ENCODE results near the gene PDE7B. TPM values are rescaled to one million over a fixed set of nuclear protein-coding genes. Genes with fewer than 3 reads are reported as not detected.

The PDE7B gene
- total and polyA plus RNA-seq, 2 experiments from 2014 or later, result 3.1 to 6.8 TPM

DNA sequence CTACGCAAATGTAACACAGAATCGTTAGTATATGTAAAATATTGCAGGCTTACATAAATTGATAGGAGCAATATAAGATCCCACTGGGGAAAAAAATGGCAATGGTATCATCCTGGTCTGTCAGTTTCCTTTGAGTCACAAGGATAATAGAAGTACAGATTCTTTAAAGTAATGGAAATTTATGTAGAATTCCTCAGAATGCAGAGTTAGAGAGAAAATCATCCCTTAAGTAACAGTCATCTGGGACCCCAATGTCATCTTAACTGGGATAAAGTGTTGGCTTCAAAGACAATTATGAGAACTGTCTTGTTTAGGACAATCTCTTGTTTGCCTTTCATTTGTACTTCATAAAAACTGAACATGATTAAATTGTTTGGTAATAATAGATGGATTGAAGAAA, 34.5 kb upstream of the PDE7B start:
- Histone ChIP-seq H3K27ac (no peak overlapping the region), H3K79me2 (ENCODE audit: insufficient read depth) (no peaks in the 10 kb centered on the region), H3K36me3 (ENCODE audit: low read depth) (no peaks in the 10 kb centered on the region), H3K4me3 (no peak overlapping the region), H3K4me1 (ENCODE audit: insufficient read depth) (no peaks in the 10 kb centered on the region), H3K9me2 (ENCODE audit: insufficient read depth) (0 out of 2 replicates have a peak, but pooled peaks cover 6% of the 10 kb centered on the region), H3F3A (ENCODE audit: insufficient read depth) (no peaks in the 10 kb centered on the region), H3K4me2 (ENCODE audit: unreplicated experiment) (no peak overlapping the region), H2AFZ (no peak overlapping the region), H4K20me1 (ENCODE audit: insufficient read depth) (no peaks in the 10 kb centered on the region), H3K9ac (no peak overlapping the region), H3K27me3 (replicated peaks; ENCODE audit: insufficient read depth) (no peaks in the 10 kb centered on the region), H3K9me3 (ENCODE audit: low read depth) (no peaks in the 10 kb centered on the region)
- in situ Hi-C loops (cut with MboI), result no loop called here
- DNase-seq, result no peak
- TF ChIP-seq EZH2phosphoT487 (IDR thresholded peaks at IDR 0.05; ENCODE audit: insufficient read depth, low read depth) (no peak), EZH2 (IDR thresholded peaks at IDR 0.05; ENCODE audit: insufficient read depth, poor library complexity, severe bottlenecking) (no peak)
- WGBS, 2 experiments (ENCODE audit: low coverage in 1 of 2, low lambda C conversion rate in 2 of 2, missing lambda C conversion rate in 2 of 2), result 86 to 93% methylated on average over 2 of the region's 2 CpGs

DNA sequence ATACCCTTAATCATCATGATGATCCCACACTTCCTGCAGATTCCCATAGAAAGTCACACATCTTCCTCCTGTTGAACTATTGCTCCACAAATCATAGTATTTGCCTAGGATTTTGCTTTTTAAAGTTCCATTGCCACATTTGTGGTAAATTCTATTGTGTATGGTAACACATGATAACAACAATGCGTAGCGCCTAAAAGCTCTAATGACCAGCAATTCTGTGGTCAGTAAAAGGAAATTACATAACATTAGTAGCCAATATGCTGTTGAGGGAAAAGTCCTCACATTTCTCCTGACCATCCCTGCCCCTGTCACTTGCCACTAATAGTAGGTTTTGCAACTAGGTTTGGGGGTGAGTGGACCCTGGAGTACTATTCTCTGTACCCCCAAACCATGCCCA, 31.8 kb upstream of the PDE7B start:
- H3K9me2 ChIP-seq (ENCODE audit: insufficient read depth), result 0 out of 2 replicates have a peak, but pooled peaks cover 6% of the 10 kb centered on the region
- no peak overlapping the region for H3K4me2 ChIP-seq (ENCODE audit: unreplicated experiment)
- no peak for DNase-seq
- in situ Hi-C loops (cut with MboI), result no loop called here
- no peaks in the 10 kb centered on the region for H3K27me3 ChIP-seq (replicated peaks; ENCODE audit: insufficient read depth)
- H3K9me3 ChIP-seq (ENCODE audit: low read depth), result no peaks in the 10 kb centered on the region
- H3K9ac ChIP-seq, result no peak overlapping the region
- no peaks in the 10 kb centered on the region for H3K4me1 ChIP-seq (ENCODE audit: insufficient read depth)
- 95 to 98% methylated on average over 2 of the region's 2 CpGs for WGBS, 2 experiments (ENCODE audit: low coverage in 1 of 2, low lambda C conversion rate in 2 of 2, missing lambda C conversion rate in 2 of 2)
- TF ChIP-seq EZH2 (IDR thresholded peaks at IDR 0.05; ENCODE audit: insufficient read depth, poor library complexity, severe bottlenecking) (no peak), EZH2phosphoT487 (IDR thresholded peaks at IDR 0.05; ENCODE audit: insufficient read depth, low read depth) (no peak)
- no peaks in the 10 kb centered on the region for H3K36me3 ChIP-seq (ENCODE audit: low read depth)
- no peak overlapping the region for H2AFZ ChIP-seq
- H3K4me3 ChIP-seq, result no peak overlapping the region
- H4K20me1 ChIP-seq (ENCODE audit: insufficient read depth), result no peaks in the 10 kb centered on the region
- H3K27ac ChIP-seq, result no peak overlapping the region
- H3K79me2 ChIP-seq (ENCODE audit: insufficient read depth), result no peaks in the 10 kb centered on the region
- no peaks in the 10 kb centered on the region for H3F3A ChIP-seq (ENCODE audit: insufficient read depth)

DNA sequence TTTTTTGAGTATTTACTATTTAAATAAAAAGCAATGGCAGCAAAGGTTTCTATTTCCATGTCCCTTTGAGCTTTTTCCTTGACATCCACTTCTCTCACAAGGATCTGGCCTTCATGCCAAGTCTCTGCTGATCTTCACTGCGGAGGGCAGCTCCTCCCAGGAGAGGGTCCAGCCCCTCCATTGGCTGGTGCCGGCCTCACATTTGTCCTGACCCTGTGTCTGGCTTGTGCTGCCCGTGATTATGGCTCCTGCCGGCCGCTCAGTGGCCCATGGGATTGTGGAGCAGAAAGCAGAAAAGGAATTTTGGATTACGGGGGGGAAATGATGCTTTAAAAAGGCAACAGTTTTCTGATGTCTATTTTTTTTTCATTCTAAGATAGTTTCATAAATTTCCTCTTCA, 31.2 kb upstream of the PDE7B start:
- in situ Hi-C loops (cut with MboI), result no loop called here
- WGBS, 2 experiments (ENCODE audit: low coverage in 1 of 2, low lambda C conversion rate in 2 of 2, missing lambda C conversion rate in 2 of 2), result 80% methylated on average over 6 of the region's 6 CpGs
- no peaks in the 10 kb centered on the region for H3K9me3 ChIP-seq (ENCODE audit: low read depth)
- no peaks in the 10 kb centered on the region for H3K27me3 ChIP-seq (replicated peaks; ENCODE audit: insufficient read depth)
- no peaks in the 10 kb centered on the region for H3K4me1 ChIP-seq (ENCODE audit: insufficient read depth)
- no peak overlapping the region for H3K27ac ChIP-seq
- no peak for DNase-seq
- H3K9me2 ChIP-seq (ENCODE audit: insufficient read depth), result 0 out of 2 replicates have a peak, but pooled peaks cover 6% of the 10 kb centered on the region
- no peaks in the 10 kb centered on the region for H4K20me1 ChIP-seq (ENCODE audit: insufficient read depth)
- no peak overlapping the region for H3K4me2 ChIP-seq (ENCODE audit: unreplicated experiment)
- no peak overlapping the region for H3K4me3 ChIP-seq
- H3K79me2 ChIP-seq (ENCODE audit: insufficient read depth), result no peaks in the 10 kb centered on the region
- H3K36me3 ChIP-seq (ENCODE audit: low read depth), result no peaks in the 10 kb centered on the region
- no peaks in the 10 kb centered on the region for H3F3A ChIP-seq (ENCODE audit: insufficient read depth)
- TF ChIP-seq EZH2phosphoT487 (IDR thresholded peaks at IDR 0.05; ENCODE audit: insufficient read depth, low read depth) (no peak), EZH2 (IDR thresholded peaks at IDR 0.05; ENCODE audit: insufficient read depth, poor library complexity, severe bottlenecking) (no peak)
- no peak overlapping the region for H2AFZ ChIP-seq
- H3K9ac ChIP-seq, result no peak overlapping the region

DNA sequence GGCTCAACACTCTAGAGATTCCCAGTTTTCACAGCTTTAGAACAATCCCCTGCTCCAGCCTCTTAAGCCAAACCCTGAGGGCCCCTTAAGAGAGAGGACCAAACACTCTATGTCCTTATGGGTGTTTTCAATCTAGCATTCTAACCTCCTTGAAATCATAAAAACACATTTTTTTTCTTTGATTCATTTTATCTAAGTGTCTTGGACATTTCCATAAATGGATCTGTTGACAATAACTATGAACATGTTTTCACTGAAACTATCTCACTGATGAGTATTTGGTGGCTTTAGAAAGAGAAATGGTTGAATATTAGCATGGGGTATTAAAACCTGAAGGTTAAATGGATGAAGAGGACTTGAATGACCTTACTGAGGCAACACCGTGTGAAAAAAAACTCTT, 27.6 kb upstream of the PDE7B start:
- no peaks in the 10 kb centered on the region for H3K79me2 ChIP-seq (ENCODE audit: insufficient read depth)
- H3K4me1 ChIP-seq (ENCODE audit: insufficient read depth), result no peaks in the 10 kb centered on the region
- no peaks in the 10 kb centered on the region for H3K27me3 ChIP-seq (replicated peaks; ENCODE audit: insufficient read depth)
- no peak overlapping the region for H2AFZ ChIP-seq
- H3K4me3 ChIP-seq, result no peak overlapping the region
- H3K27ac ChIP-seq, result no peak overlapping the region
- no peaks in the 10 kb centered on the region for H3K9me3 ChIP-seq (ENCODE audit: low read depth)
- H3K36me3 ChIP-seq (ENCODE audit: low read depth), result no peaks in the 10 kb centered on the region
- 0 out of 2 replicates have a peak, but pooled peaks cover 6% of the 10 kb centered on the region for H3K9me2 ChIP-seq (ENCODE audit: insufficient read depth)
- WGBS, 2 experiments (ENCODE audit: low coverage in 1 of 2, low lambda C conversion rate in 2 of 2, missing lambda C conversion rate in 2 of 2), result 80 to 88% methylated on average over 1 of the region's 1 CpG
- no peak overlapping the region for H3K4me2 ChIP-seq (ENCODE audit: unreplicated experiment)
- no peak for TF ChIP-seq EZH2phosphoT487 (IDR thresholded peaks at IDR 0.05; ENCODE audit: insufficient read depth, low read depth)
- no peak for TF ChIP-seq EZH2 (IDR thresholded peaks at IDR 0.05; ENCODE audit: insufficient read depth, poor library complexity, severe bottlenecking)
- DNase-seq, result no peak
- no peaks in the 10 kb centered on the region for H4K20me1 ChIP-seq (ENCODE audit: insufficient read depth)
- in situ Hi-C loops (cut with MboI), result no loop called here
- H3F3A ChIP-seq (ENCODE audit: insufficient read depth), result no peaks in the 10 kb centered on the region
- no peak overlapping the region for H3K9ac ChIP-seq
